Colonic mucosa (tissue), 4 donors: ENCODE results near the gene WDR54. TPM values are rescaled to one million over a fixed set of nuclear protein-coding genes. Genes with fewer than 3 reads are reported as not detected.

Experiments
- DNase-seq: peaks from one replicate; pipeline ENCODE4 v3.0.0-alpha.2; 2020
- H3K27ac ChIP-seq: fragments of 200-600 bp; one replicate; pipeline ENCODE4 v1.8.0; 2021
- H3K27me3 ChIP-seq: fragments of 200-600 bp; one replicate; pipeline ENCODE4 v1.8.0; 2021
- H3K36me3 ChIP-seq: fragments of 200-600 bp; one replicate; pipeline ENCODE4 v1.8.0; 2021
- H3K4me1 ChIP-seq: fragments of 200-600 bp; one replicate; pipeline ENCODE4 v1.8.0; 2021; ENCODE audit warnings: mild to moderate bottlenecking
- H3K4me3 ChIP-seq: fragments of 200-600 bp; one replicate; pipeline ENCODE4 v1.8.0; 2021
- H3K9ac ChIP-seq, 2 donors: one replicate each; pipeline ENCODE4 v1.7.0; 2013; ENCODE audit warnings: control low read depth in 2 of 2, low read depth in 2 of 2, low read length in 2 of 2
- H3K9me3 ChIP-seq: fragments of 200-600 bp; one replicate; pipeline ENCODE4 v1.8.0; 2021
- CTCF ChIP-seq: fragments of 200-600 bp; IDR thresholded peaks from one replicate; pipeline ENCODE4 v1.8.0; 2022; ENCODE audit warnings: antibody characterized with exemption, mild to moderate bottlenecking
- intact Hi-C: fragments of 100-400 bp; cut with DNase I; formaldehyde crosslinking; loops from one replicate; pipeline ENCODE4 v1.14.1; 2022
- total RNA-seq, 2 donors: library from RNA; stranded (reverse); fragmentation: NEBNext Ultra II Directional in 1 of 2; extraction: Animal tissue kit (Norgen Biotek cat#: 25700) in 1 of 2; gene quantifications; one replicate each; pipeline ENCODE4 v1.2.1, GENCODE V29; 2021
- donor health status: healthy.
- donor health status: DM: no; HTN: no; CAD: no.
- donor health status: DM: no; HTN: no; CAD: no.

Gene WDR54
- total RNA-seq, 2 donors from 2014 or later, result 7.5 to 9.0 TPM

GRCh38 chr2:74424139-74424992 is 2.8 kb downstream of the WDR54 start:
- no peak for DNase-seq
- H3K27ac ChIP-seq, result no peak overlapping the region
- no peak for TF ChIP-seq CTCF
- H3K4me1 ChIP-seq, result no peaks in the 10 kb centered on the region
- no peak overlapping the region for H3K4me3 ChIP-seq
- no peaks in the 10 kb centered on the region for H3K36me3 ChIP-seq
- intact Hi-C loops, result no loop called here
- H3K27me3 ChIP-seq, result no peaks in the 10 kb centered on the region
- H3K9ac ChIP-seq, result no peak overlapping the region
- H3K9me3 ChIP-seq, result no peaks in the 10 kb centered on the region

DNA sequence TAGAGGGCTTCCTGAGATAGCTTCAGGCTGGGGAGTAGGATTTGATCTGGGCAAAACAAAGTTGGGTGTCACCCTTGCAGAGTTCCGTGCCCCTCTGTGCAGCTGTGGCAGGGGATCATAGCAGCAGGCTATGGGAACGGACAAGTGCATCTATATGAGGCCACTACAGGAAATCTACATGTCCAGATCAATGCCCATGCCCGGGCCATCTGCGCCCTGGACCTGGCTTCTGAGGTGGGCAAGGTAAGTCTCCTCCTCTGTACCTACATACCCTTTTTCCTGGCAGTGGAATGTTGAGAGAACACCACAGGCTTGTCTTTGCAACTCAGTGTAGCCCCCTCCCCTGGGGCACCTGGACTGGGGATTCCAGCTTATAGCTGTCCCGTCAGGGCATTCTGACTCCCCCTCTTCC is 3.5 kb downstream of the WDR54 start:
- Histone ChIP-seq H3K4me3 (no peak overlapping the region), H3K27ac (no peak overlapping the region), H3K27me3 (no peaks in the 10 kb centered on the region), H3K9me3 (no peaks in the 10 kb centered on the region), H3K9ac (no peak overlapping the region), H3K4me1 (no peaks in the 10 kb centered on the region), H3K36me3 (no peaks in the 10 kb centered on the region)
- intact Hi-C loops, result no loop called here
- no peak for DNase-seq
- no peak for TF ChIP-seq CTCF

- H3K9me3 ChIP-seq, result no peaks in the 10 kb centered on the region
- no peak overlapping the region for H3K27ac ChIP-seq
- TF ChIP-seq CTCF, result no peak
- no peaks in the 10 kb centered on the region for H3K4me1 ChIP-seq
- H3K9ac ChIP-seq, result no peak overlapping the region
- H3K36me3 ChIP-seq, result no peaks in the 10 kb centered on the region
- no peak overlapping the region for H3K4me3 ChIP-seq
- H3K27me3 ChIP-seq, result no peaks in the 10 kb centered on the region
- intact Hi-C loops, result no loop called here
- DNase-seq, result no peak
Measured at GRCh38 chr2:74425523-74425922, 4.0 kb downstream of the WDR54 start.

DNA sequence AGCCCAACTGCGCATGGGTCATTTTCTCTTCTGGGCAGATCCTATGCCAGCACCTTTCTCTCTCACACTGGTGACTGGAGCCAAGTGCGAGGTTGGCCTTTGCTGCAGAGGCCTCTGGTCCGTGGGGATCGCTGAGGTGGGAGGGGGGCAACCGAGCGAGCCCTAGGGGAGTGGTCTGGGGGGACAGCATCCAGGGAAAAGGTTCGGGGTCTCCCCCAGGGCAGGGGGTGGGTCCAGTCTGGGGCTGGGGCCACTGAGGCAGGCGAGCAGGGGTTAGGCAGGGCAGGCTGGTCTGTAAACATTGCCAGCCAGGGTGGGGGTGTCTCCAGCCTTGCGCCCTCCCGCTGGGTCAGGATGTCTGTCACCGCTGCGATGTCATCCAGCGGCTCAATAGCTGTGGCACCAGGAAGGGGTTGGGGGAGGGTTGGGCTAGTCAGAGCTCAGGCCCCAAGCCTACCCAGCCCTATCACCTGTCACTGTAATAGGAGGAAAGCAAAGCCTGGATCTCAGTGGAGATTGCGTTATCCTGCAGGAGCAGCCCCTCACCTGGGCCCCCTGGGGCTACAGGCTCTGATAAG is 4.7 kb downstream of the WDR54 start:
- Histone ChIP-seq H3K9ac (no peak overlapping the region), H3K27me3 (no peaks in the 10 kb centered on the region), H3K9me3 (no peaks in the 10 kb centered on the region), H3K4me1 (no peaks in the 10 kb centered on the region), H3K27ac (no peak overlapping the region), H3K36me3 (no peaks in the 10 kb centered on the region), H3K4me3 (no peak overlapping the region)
- intact Hi-C loops, result no loop called here
- no peak for DNase-seq
- TF ChIP-seq CTCF, result no peak

- H3K4me1 ChIP-seq, result no peaks in the 10 kb centered on the region
- TF ChIP-seq CTCF, result no peak
- H3K9me3 ChIP-seq, result no peaks in the 10 kb centered on the region
- no peak overlapping the region for H3K9ac ChIP-seq
- intact Hi-C loops, result no loop called here
- no peaks in the 10 kb centered on the region for H3K36me3 ChIP-seq
- no peak for DNase-seq
- no peaks in the 10 kb centered on the region for H3K27me3 ChIP-seq
- H3K4me3 ChIP-seq, result no peak overlapping the region
- H3K27ac ChIP-seq, result no peak overlapping the region
Measured at GRCh38 chr2:74427551-74427950, 6.0 kb downstream of the WDR54 start.
